NCI-H1417 treated with DMSO at 0.1 percent for 48 hours (cell line): ENCODE measurements around the gene ZNF766.
"Not testable (repeated sequence)": the region's sequence is repeated elsewhere in the genome, so short reads cannot be mapped to it uniquely, and the experiment has no call there.

ENCODE experiments used
- DNase-seq: peaks from one replicate; lab custom pipeline; 2025; lab: John Stamatoyannopoulos, UW

ZNF766 gene

GRCh38 chr19:52275988-52276387 is 6.6 kb downstream of the ZNF766 start:
- no peak for DNase-seq

- no peak for DNase-seq
Observed at GRCh38 chr19:52277471-52277870, 8.1 kb downstream of the ZNF766 start.

- no peak for DNase-seq
Observed at GRCh38 chr19:52286256-52286655, 16.9 kb downstream of the ZNF766 start.

GRCh38 chr19:52291781-52292180 is 22.4 kb downstream of the ZNF766 start:
- DNase-seq: no peak

GRCh38 chr19:52292946-52293345 is 23.6 kb downstream of the ZNF766 start:
- DNase-seq: not testable (repeated sequence)

GRCh38 chr19:52296400-52296772 is 27.0 kb downstream of the ZNF766 start:
- DNase-seq: no peak

GRCh38 chr19:52296773-52297600 is 27.6 kb downstream of the ZNF766 start, which contains the start of gene ZNF480:
TSS of gene ZNF480 (plus strand) at chr19:52297169. CDS start at chr19:52300413, 3,244 bp downstream.
- peak; percentile 8 for DNase-seq

GRCh38 chr19:52297601-52298364 is 28.4 kb downstream of the ZNF766 start:
- DNase-seq: no peak

GRCh38 chr19:52307275-52307674 is 37.9 kb downstream of the ZNF766 start:
- DNase-seq: no peak

- no peak for DNase-seq
Observed at GRCh38 chr19:52322429-52322828, 53.0 kb downstream of the ZNF766 start.

GRCh38 chr19:52331757-52332156 is 62.4 kb downstream of the ZNF766 start:
- no peak for DNase-seq

- no peak for DNase-seq
Observed at GRCh38 chr19:52335768-52336116, 66.4 kb downstream of the ZNF766 start.

- peak; percentile 16 for DNase-seq
Observed at GRCh38 chr19:52336117-52336790, 66.9 kb downstream of the ZNF766 start, which contains the start of gene ZNF610. TSS of gene ZNF610 (plus strand) at chr19:52336243. CDS start at chr19:52349173, 12,930 bp downstream.

- DNase-seq: no peak
Observed at GRCh38 chr19:52336791-52337381, 67.5 kb downstream of the ZNF766 start.

- not testable (repeated sequence) for DNase-seq
Observed at GRCh38 chr19:52339022-52339421, 69.6 kb downstream of the ZNF766 start.

GRCh38 chr19:52343548-52343947 is 74.2 kb downstream of the ZNF766 start:
- DNase-seq: no peak

- DNase-seq: no peak
Observed at GRCh38 chr19:52345162-52345561, 75.8 kb downstream of the ZNF766 start.
